Breast epithelium (tissue), 3 donors: ENCODE data around the gene HOXD1.

Experiments used
- POLR2A ChIP-seq: fragments of 450-650 bp; IDR thresholded peaks from one replicate; pipeline ENCODE4 v1.6.1; 2016; ENCODE audit warnings: antibody characterized with exemption, mild to moderate bottlenecking, moderate library complexity
- POLR2AphosphoS5 ChIP-seq, 3 donors: sonication (generic); formaldehyde crosslinking; IDR thresholded peaks; one replicate each; pipeline ENCODE4 v1.6.1; 2017; ENCODE audit warnings: antibody characterized with exemption in 3 of 3
- TF ChIP-seq, protein P1 (sequence below), 3 donors: fragments of 450-650 bp; IDR thresholded peaks; one replicate each; pipeline ENCODE4 v1.5.1; 2016 to 2017; ENCODE audit warnings: antibody characterized with exemption in 3 of 3, mild to moderate bottlenecking in 3 of 3, moderate library complexity in 3 of 3

DNA sequence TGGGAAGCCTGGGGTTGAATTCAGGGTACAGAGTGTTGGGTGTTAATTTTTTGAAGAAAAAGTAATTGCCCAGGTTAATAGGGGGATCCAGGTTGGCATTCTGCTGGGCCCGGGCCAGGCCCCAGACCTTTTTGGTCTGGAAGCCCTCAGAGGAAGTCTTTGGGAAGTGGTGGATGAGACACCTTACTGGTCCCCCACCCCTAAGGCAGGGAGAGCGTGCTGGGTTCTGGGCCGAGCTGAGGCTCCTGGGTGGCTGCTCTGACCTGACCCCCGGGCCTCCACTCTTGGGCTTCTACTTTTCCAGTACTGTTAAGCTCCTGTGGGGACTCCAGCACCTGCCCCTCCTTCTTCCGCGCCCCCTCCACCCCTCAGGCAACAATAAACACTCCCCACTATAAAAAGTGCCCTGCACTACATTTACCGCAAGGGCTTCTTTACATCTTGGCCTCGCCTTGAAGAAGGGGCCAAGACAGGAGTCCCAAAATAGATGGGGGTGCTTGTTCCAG, 32.1 kb upstream of the HOXD1 start:
- TF ChIP-seq, protein P1, sequence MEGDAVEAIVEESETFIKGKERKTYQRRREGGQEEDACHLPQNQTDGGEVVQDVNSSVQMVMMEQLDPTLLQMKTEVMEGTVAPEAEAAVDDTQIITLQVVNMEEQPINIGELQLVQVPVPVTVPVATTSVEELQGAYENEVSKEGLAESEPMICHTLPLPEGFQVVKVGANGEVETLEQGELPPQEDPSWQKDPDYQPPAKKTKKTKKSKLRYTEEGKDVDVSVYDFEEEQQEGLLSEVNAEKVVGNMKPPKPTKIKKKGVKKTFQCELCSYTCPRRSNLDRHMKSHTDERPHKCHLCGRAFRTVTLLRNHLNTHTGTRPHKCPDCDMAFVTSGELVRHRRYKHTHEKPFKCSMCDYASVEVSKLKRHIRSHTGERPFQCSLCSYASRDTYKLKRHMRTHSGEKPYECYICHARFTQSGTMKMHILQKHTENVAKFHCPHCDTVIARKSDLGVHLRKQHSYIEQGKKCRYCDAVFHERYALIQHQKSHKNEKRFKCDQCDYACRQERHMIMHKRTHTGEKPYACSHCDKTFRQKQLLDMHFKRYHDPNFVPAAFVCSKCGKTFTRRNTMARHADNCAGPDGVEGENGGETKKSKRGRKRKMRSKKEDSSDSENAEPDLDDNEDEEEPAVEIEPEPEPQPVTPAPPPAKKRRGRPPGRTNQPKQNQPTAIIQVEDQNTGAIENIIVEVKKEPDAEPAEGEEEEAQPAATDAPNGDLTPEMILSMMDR (IDR thresholded peaks at IDR 0.05) = no peak
- TF ChIP-seq POLR2A (no peak), POLR2AphosphoS5 (IDR thresholded peaks at IDR 0.05) (no peak)
